Large intestine (tissue), 3 donors: ENCODE measurements around the gene PALLD. TPM values are rescaled to one million over a fixed set of nuclear protein-coding genes. Genes with fewer than 3 reads are reported as not detected.

Source experiments
- DNase-seq, 2 donors: peaks; one replicate each; pipeline versions ENCODE4 v3.0.0 to v3.0.0-alpha.2; 2013
- H3K27ac ChIP-seq: one replicate; pipeline ENCODE4 v1.5.1; 2013; ENCODE audit warnings: low read length
- H3K27me3 ChIP-seq: 2 replicates; pipeline ENCODE4 v1.6.1; 2013; ENCODE audit warnings: low read length; ENCODE audit not compliant: control insufficient read depth, insufficient read depth
- H3K36me3 ChIP-seq: 2 replicates; pipeline ENCODE4 v1.6.1; 2013; ENCODE audit warnings: low read length; ENCODE audit not compliant: control insufficient read depth, insufficient read depth
- H3K4me1 ChIP-seq: one replicate; pipeline ENCODE4 v1.6.1; 2013; ENCODE audit warnings: low read length; ENCODE audit not compliant: control insufficient read depth, insufficient read depth
- H3K4me3 ChIP-seq: one replicate; pipeline ENCODE4 v1.5.1; 2013; ENCODE audit warnings: low read length
- H3K9me3 ChIP-seq: one replicate; pipeline ENCODE4 v1.6.1; 2013; ENCODE audit warnings: mild to moderate bottlenecking, low read depth, low read length, moderate library complexity; ENCODE audit not compliant: control insufficient read depth
- WGBS: methylation state at CpG from one replicate; pipeline ENCODE4 v1.1.5; 2013; ENCODE audit warnings: low lambda C conversion rate; ENCODE audit not compliant: insufficient coverage; 5-methylcytosine and 5-hydroxymethylcytosine counted together
- polyA plus RNA-seq: library from polyadenylated mRNA; unstranded; fragments of 120-200 nt; gene quantifications from one replicate; pipeline ENCODE4 v1.2.1, GENCODE V29; 2013

The PALLD gene
- polyA plus RNA-seq, 1 donor, result 59.7 TPM

DNA sequence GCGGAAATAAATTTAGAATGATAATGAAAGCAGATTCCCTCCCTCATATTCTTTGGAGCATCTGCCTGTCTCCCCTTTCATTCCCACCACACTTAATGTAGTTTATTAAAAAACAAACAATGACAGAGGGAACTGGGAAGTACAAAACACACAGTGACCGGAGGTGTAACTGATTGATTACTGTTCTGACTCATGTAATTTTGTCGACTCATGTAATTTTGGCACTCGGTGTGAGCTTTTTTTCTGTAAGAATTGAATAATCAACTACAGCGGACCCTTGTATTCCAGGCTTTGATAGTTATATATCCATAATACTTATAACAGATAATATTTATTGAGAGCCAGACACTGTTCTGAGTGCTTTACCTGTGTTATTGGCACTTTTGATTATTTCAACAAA, 110.4 kb downstream of the PALLD start:
- no peaks in the 10 kb centered on the region for H3K9me3 ChIP-seq
- no CpG with 5 or more reads among the region's 5 CpGs for WGBS
- DNase-seq, result no peak
- no peaks in the 10 kb centered on the region for H3K36me3 ChIP-seq
- H3K4me3 ChIP-seq, result no peak overlapping the region
- H3K27me3 ChIP-seq, result no peaks in the 10 kb centered on the region
- no peak overlapping the region for H3K27ac ChIP-seq
- no peaks in the 10 kb centered on the region for H3K4me1 ChIP-seq

- H3K27ac ChIP-seq, result no peak overlapping the region
- no peaks in the 10 kb centered on the region for H3K4me1 ChIP-seq
- H3K27me3 ChIP-seq, result no peaks in the 10 kb centered on the region
- no peak overlapping the region for H3K4me3 ChIP-seq
- WGBS, result 100% methylated on average over 1 of the region's 4 CpGs
- H3K9me3 ChIP-seq, result no peaks in the 10 kb centered on the region
- DNase-seq, result no peak
- no peaks in the 10 kb centered on the region for H3K36me3 ChIP-seq
Measured at GRCh38 chr4:168608771-168609170, 111.9 kb downstream of the PALLD start.

DNA sequence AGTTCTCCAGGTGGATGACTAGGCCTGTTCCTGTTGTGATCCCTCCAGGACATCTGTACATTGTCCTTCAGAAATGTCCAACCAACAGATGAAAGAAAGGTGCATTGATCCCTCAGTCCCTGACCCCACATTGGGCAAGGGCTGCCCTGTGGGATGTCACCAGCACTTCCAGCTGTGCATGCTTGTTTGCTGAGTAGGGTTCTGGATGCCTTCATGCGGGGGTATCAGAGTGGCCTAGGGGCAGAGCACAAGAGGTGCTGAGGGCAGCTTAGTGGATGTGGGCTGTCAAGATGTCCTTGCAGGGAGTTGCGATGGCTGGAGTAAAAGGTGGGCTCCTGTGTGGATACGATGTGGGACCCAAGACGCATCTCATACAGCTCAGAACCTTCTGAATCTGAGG, 112.5 kb downstream of the PALLD start:
- H3K27me3 ChIP-seq, result no peaks in the 10 kb centered on the region
- WGBS, result no CpG with 5 or more reads among the region's 4 CpGs
- no peak for DNase-seq
- no peak overlapping the region for H3K27ac ChIP-seq
- no peaks in the 10 kb centered on the region for H3K4me1 ChIP-seq
- H3K9me3 ChIP-seq, result no peaks in the 10 kb centered on the region
- H3K36me3 ChIP-seq, result no peaks in the 10 kb centered on the region
- no peak overlapping the region for H3K4me3 ChIP-seq

DNA sequence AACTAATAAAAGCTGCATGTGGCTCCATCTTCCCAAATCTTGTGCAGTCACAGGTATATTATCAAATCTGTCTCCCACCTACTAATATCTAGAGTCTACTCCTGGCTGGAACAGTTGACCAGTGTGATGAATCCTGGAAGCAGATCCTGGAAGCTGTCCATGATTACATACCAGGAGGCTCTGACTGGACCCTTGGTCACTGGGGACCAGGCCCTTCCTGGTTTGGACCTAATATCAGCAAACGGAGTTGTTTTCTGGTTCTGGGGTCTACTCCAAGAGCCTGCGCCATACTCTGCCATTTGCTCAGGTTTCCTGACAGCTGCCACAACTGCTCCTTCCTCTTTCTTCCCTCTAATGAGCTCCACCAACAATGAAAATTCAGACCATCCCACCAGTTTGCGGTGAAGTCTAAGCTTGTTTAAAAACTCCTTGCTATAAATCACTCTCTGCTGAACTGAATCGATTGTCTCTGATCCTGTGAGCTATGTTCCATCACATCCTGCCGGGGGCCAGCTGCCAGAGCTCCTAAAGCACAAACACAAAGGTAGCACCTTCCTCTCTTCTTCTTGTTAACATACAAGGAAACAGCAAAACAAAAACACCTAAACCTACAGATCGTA, 114.2 kb downstream of the PALLD start:
- Histone ChIP-seq H3K4me3 (no peak overlapping the region), H3K27me3 (no peaks in the 10 kb centered on the region), H3K9me3 (no peaks in the 10 kb centered on the region), H3K4me1 (no peaks in the 10 kb centered on the region), H3K36me3 (no peaks in the 10 kb centered on the region), H3K27ac (no peak overlapping the region)
- no CpG with 5 or more reads among the region's 6 CpGs for WGBS
- DNase-seq, result no peak

GRCh38 chr4:168612450-168613135, 115.7 kb downstream of the PALLD start:
- Histone ChIP-seq H3K27ac (no peak overlapping the region), H3K4me3 (no peak overlapping the region), H3K27me3 (no peaks in the 10 kb centered on the region), H3K4me1 (no peaks in the 10 kb centered on the region), H3K36me3 (no peaks in the 10 kb centered on the region), H3K9me3 (no peaks in the 10 kb centered on the region)
- no peak for DNase-seq
- no CpG with 5 or more reads among the region's 4 CpGs for WGBS

GRCh38 chr4:168613869-168614268, 117.0 kb downstream of the PALLD start:
- Histone ChIP-seq H3K36me3 (no peaks in the 10 kb centered on the region), H3K4me1 (no peaks in the 10 kb centered on the region), H3K9me3 (no peaks in the 10 kb centered on the region), H3K27ac (no peak overlapping the region), H3K27me3 (no peaks in the 10 kb centered on the region), H3K4me3 (no peak overlapping the region)
- WGBS, result 100% methylated on average over 1 of the region's 5 CpGs
- no peak for DNase-seq

- no peak for DNase-seq
- Histone ChIP-seq H3K9me3 (no peaks in the 10 kb centered on the region), H3K27me3 (no peaks in the 10 kb centered on the region), H3K36me3 (no peaks in the 10 kb centered on the region), H3K4me3 (no peak overlapping the region), H3K27ac (no peak overlapping the region), H3K4me1 (no peaks in the 10 kb centered on the region)
- WGBS, result 83% methylated on average over 1 of the region's 4 CpGs
Measured at GRCh38 chr4:168614281-168615057, 117.6 kb downstream of the PALLD start.

DNA sequence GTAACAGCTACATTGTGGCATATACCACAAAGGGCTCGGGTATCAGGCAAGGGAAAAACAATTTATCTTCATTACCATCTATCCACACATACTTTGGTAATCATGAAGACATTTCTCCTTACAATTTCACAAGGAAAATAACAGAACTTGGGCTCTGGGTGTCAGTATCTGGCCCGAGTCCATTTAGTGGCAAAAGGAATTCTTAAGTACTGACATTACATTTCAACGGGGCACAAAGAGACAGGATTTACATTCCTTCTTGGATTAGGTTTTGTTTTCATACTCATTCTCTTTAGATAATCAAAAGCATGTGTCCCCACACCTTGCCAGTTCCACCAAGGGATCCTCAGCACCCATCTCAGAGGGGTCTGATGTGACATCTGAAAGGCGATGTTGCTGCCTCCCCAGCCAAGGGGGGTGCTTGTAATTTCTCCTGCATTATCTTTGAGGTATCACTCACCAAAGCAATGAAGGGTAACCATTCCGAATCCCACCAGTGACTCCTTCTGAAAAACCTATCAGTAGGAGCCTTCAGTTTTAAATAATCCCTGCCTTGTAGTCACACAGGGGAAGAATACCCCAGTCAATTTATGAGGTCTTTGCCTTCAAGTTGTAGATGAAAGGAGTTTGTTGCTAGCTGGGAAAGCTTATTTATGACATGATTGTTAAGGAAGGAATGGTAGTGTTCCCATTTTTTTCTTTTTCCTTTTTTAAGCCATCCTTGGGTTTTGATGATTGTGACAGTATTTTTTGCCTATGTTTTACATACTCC, 118.6 kb downstream of the PALLD start:
- no peak overlapping the region for H3K4me3 ChIP-seq
- no peaks in the 10 kb centered on the region for H3K4me1 ChIP-seq
- no peaks in the 10 kb centered on the region for H3K9me3 ChIP-seq
- 45% methylated on average over 2 of the region's 5 CpGs for WGBS
- no peaks in the 10 kb centered on the region for H3K27me3 ChIP-seq
- no peak overlapping the region for H3K27ac ChIP-seq
- no peak for DNase-seq
- H3K36me3 ChIP-seq, result no peaks in the 10 kb centered on the region

DNA sequence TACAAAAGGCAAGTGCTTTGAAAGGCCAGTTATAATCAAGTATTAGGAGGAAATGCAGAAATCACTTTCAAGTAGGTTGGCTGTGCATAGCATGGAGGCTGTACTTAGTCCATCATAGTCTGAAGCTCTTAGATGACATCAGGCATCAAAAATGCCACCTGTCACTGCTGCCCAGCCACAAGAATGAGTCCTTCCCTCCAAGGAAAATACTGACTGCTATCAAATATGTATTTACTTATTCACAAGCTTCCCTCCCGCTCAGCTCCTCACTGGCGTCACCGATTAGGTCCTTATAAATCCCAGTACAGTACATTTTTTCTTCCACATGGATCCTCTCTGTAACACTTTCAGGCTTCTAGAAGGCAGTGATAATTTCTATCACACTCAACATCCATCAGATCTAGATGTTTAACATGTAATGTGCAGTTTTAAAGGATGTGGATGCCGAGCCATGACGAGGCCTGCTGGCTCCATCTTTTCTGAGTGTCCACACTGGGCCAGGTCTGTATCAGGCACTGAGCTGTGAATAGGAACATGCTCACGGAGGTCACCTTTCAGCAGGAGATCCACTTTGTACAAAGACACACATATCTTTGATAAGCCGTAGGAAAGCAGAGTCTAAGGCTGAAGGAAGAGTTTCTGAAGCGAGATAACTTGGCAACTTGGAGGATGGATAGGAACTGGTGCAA, 121.9 kb downstream of the PALLD start:
- no peaks in the 10 kb centered on the region for H3K27me3 ChIP-seq
- no peak overlapping the region for H3K27ac ChIP-seq
- H3K9me3 ChIP-seq, result no peaks in the 10 kb centered on the region
- H3K4me3 ChIP-seq, result no peak overlapping the region
- no peak for DNase-seq
- WGBS, result 100% methylated on average over 1 of the region's 8 CpGs
- H3K36me3 ChIP-seq, result no peaks in the 10 kb centered on the region
- H3K4me1 ChIP-seq, result no peaks in the 10 kb centered on the region

DNA sequence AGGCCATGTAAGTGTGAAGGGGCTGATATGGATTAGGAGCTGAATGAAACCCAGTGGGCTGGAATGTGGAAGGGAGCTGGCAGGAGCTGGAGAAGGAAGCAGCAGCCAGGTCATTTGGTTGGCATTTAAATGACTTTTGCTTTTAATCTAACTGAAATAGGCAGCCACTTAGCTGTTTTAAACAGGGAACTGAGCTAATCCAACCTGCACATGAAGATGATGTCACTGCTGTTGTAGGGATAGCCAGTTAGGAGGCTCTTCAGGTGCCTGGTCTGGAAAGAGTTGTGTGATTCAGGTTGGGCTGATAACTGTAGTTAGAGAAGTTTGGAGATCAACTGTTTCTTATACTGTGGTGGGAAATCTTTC, 122.4 kb downstream of the PALLD start:
- no peak overlapping the region for H3K4me3 ChIP-seq
- H3K36me3 ChIP-seq, result no peaks in the 10 kb centered on the region
- no peak for DNase-seq
- no peaks in the 10 kb centered on the region for H3K27me3 ChIP-seq
- no peaks in the 10 kb centered on the region for H3K9me3 ChIP-seq
- H3K4me1 ChIP-seq, result no peaks in the 10 kb centered on the region
- no peak overlapping the region for H3K27ac ChIP-seq
